ENCODE data around the gene CELA1. TPM values are rescaled to one million over a fixed set of nuclear protein-coding genes. Genes with fewer than 3 reads are reported as not detected.

The CELA1 gene
- total and polyA plus RNA-seq, 10 of the 15 experiments (the other 5 are each of a cell fraction or from before 2014, with no cell fraction given), result not detected

- RAD21 ChIA-PET (ENCODE audit: unreplicated experiment), result interaction anchor here (1.8 to 2.8 kb wide), 2 partner anchors 7 to 13 kb away, joined by 3 to 15 read pairs; no protein-coding TSS in a partner anchor
- FAIRE-seq (no peak), DNase-seq (ENCODE audit: low read depth, low spot score) (no peak), ATAC-seq (no peak)
- in situ Hi-C loops (cut with MboI) (no loop called here), intact Hi-C loops (cut with micrococcal nuclease; ENCODE audit: unreplicated experiment) (no loop called here)
- CTCF ChIA-PET, result interaction anchor here (4.9 kb wide), 1 partner anchor 7 kb away, joined by 27 read pairs; no protein-coding TSS in a partner anchor
- H3K79me2 ChIP-seq (ENCODE audit: control insufficient read depth, insufficient read depth, low read length), result no peaks in the 10 kb centered on the region
- 65% methylated on average over 6 of the region's 6 CpGs for WGBS (ENCODE audit: insufficient coverage, insufficient replicate concordance, low lambda C conversion rate, missing lambda C conversion rate)
- no peak overlapping the region for H3K4me2 ChIP-seq (ENCODE audit: control insufficient read depth, insufficient read depth)
- peaks cover 13% of the 10 kb centered on the region for H3K4me1 ChIP-seq (ENCODE audit: control insufficient read depth, insufficient read depth, low read length)
- TF ChIP-seq ZSCAN29 (IDR thresholded peaks at IDR 0.05) (no peak), CHD1 (IDR thresholded peaks at IDR 0.05; ENCODE audit: low read depth, low read length) (no peak), CBFB (IDR thresholded peaks at IDR 0.05; ENCODE audit: low read depth) (no peak), SUZ12 (IDR thresholded peaks at IDR 0.05; ENCODE audit: unreplicated experiment) (no peak), SIX5 (IDR thresholded peaks at IDR 0.05; ENCODE audit: low read depth, low read length, severe bottlenecking) (no peak), YY1 (IDR thresholded peaks at IDR 0.05; ENCODE audit: low read depth, low read length) (no peak), CREB1 (IDR thresholded peaks at IDR 0.05; ENCODE audit: low read depth) (no peak)
- BruUV-seq (replicated peaks), result no TSS peak
- no peaks in the 10 kb centered on the region for H4K20me1 ChIP-seq (ENCODE audit: control insufficient read depth, insufficient read depth)
- H3K27ac ChIP-seq (ENCODE audit: control insufficient read depth, insufficient read depth), result no peak overlapping the region
- H3K9me3 ChIP-seq (replicated peaks; ENCODE audit: control insufficient read depth, insufficient read depth, low read length), result no peaks in the 10 kb centered on the region
- POLR2A ChIA-PET, result interaction anchor here (0.7 kb wide), 1 partner anchor 557 kb away, joined by 3 read pairs; no protein-coding TSS in a partner anchor
- H3K9ac ChIP-seq (ENCODE audit: control insufficient read depth, insufficient read depth, low read length), result no peak overlapping the region
- H3K36me3 ChIP-seq (ENCODE audit: control insufficient read depth in 2 of 2, insufficient read depth in 2 of 2, low read length in 1 of 2), result no peaks in the 10 kb centered on the region
- SMC1A ChIA-PET (ENCODE audit: uncharacterized antibody, unreplicated experiment), result interaction anchor here (1.3 kb wide), 1 partner anchor 64 kb away, joined by 4 read pairs; no protein-coding TSS in a partner anchor
- no peak overlapping the region for H2AFZ ChIP-seq (ENCODE audit: control insufficient read depth, low read depth, low read length)
- no peak overlapping the region for H3K4me3 ChIP-seq
- no peaks in the 10 kb centered on the region for H3K27me3 ChIP-seq (replicated peaks in 1 of 2; ENCODE audit: control insufficient read depth in 2 of 2, insufficient read depth in 2 of 2, low read length in 1 of 2)
Measured at GRCh38 chr12:51333536-51333935, 12.9 kb downstream of the CELA1 start.

GRCh38 chr12:51330186-51330585 lies 16.3 kb downstream of the CELA1 start:
- FAIRE-seq (no peak), DNase-seq (ENCODE audit: low read depth, low spot score) (no peak), ATAC-seq (no peak)
- Histone ChIP-seq H3K4me2 (ENCODE audit: control insufficient read depth, insufficient read depth) (peak overlapping the region; percentile 59; the same call in 1 of the 2 replicates), H3K79me2 (ENCODE audit: control insufficient read depth, insufficient read depth, low read length) (no peaks in the 10 kb centered on the region), H4K20me1 (ENCODE audit: control insufficient read depth, insufficient read depth) (no peaks in the 10 kb centered on the region), H3K9me3 (replicated peaks; ENCODE audit: control insufficient read depth, insufficient read depth, low read length) (no peaks in the 10 kb centered on the region), H3K4me1 (ENCODE audit: control insufficient read depth, insufficient read depth, low read length) (peaks cover 34% of the 10 kb centered on the region), H3K36me3 (ENCODE audit: control insufficient read depth in 2 of 2, insufficient read depth in 2 of 2, low read length in 1 of 2) (no peaks in the 10 kb centered on the region), H3K4me3 (no peak overlapping the region), H2AFZ (ENCODE audit: control insufficient read depth, low read depth, low read length) (no peak overlapping the region), H3K27ac (ENCODE audit: control insufficient read depth, insufficient read depth) (no peak overlapping the region), H3K27me3 (replicated peaks in 1 of 2; ENCODE audit: control insufficient read depth in 2 of 2, insufficient read depth in 2 of 2, low read length in 1 of 2) (no peaks in the 10 kb centered on the region), H3K9ac (ENCODE audit: control insufficient read depth, insufficient read depth, low read length) (no peak overlapping the region)
- SMC1A ChIA-PET (ENCODE audit: uncharacterized antibody, unreplicated experiment), result interaction anchor here (0.7 to 2.1 kb wide), 3 partner anchors 11 to 16 kb away, joined by 4 to 10 read pairs (median 5); no protein-coding TSS in a partner anchor
- intact Hi-C loops (cut with micrococcal nuclease; ENCODE audit: unreplicated experiment), result no loop called here
- POLR2A ChIA-PET, result interaction anchor here (1.2 kb wide), 1 partner anchor 10 kb away, joined by 3 read pairs; no protein-coding TSS in a partner anchor
- in situ Hi-C loops (cut with MboI), result no loop called here
- CTCF ChIA-PET, result interaction anchor here (4.9 kb wide), 1 partner anchor 11 kb away, joined by 27 read pairs; no protein-coding TSS in a partner anchor
- RAD21 ChIA-PET (ENCODE audit: unreplicated experiment), result interaction anchor here (0.6 kb wide), 1 partner anchor 472 kb away, joined by 3 read pairs; no protein-coding TSS in a partner anchor
- no TSS peak for BruUV-seq (replicated peaks)
- TF ChIP-seq, protein P1, sequence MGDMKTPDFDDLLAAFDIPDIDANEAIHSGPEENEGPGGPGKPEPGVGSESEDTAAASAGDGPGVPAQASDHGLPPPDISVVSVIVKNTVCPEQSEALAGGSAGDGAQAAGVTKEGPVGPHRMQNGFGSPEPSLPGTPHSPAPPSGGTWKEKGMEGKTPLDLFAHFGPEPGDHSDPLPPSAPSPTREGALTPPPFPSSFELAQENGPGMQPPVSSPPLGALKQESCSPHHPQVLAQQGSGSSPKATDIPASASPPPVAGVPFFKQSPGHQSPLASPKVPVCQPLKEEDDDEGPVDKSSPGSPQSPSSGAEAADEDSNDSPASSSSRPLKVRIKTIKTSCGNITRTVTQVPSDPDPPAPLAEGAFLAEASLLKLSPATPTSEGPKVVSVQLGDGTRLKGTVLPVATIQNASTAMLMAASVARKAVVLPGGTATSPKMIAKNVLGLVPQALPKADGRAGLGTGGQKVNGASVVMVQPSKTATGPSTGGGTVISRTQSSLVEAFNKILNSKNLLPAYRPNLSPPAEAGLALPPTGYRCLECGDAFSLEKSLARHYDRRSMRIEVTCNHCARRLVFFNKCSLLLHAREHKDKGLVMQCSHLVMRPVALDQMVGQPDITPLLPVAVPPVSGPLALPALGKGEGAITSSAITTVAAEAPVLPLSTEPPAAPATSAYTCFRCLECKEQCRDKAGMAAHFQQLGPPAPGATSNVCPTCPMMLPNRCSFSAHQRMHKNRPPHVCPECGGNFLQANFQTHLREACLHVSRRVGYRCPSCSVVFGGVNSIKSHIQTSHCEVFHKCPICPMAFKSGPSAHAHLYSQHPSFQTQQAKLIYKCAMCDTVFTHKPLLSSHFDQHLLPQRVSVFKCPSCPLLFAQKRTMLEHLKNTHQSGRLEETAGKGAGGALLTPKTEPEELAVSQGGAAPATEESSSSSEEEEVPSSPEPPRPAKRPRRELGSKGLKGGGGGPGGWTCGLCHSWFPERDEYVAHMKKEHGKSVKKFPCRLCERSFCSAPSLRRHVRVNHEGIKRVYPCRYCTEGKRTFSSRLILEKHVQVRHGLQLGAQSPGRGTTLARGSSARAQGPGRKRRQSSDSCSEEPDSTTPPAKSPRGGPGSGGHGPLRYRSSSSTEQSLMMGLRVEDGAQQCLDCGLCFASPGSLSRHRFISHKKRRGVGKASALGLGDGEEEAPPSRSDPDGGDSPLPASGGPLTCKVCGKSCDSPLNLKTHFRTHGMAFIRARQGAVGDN (IDR thresholded peaks at IDR 0.05), result no peak
- TF ChIP-seq, protein P2, sequence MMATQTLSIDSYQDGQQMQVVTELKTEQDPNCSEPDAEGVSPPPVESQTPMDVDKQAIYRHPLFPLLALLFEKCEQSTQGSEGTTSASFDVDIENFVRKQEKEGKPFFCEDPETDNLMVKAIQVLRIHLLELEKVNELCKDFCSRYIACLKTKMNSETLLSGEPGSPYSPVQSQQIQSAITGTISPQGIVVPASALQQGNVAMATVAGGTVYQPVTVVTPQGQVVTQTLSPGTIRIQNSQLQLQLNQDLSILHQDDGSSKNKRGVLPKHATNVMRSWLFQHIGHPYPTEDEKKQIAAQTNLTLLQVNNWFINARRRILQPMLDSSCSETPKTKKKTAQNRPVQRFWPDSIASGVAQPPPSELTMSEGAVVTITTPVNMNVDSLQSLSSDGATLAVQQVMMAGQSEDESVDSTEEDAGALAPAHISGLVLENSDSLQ (IDR thresholded peaks at IDR 0.05), result no peak
- TF ChIP-seq FOXK2 (IDR thresholded peaks at IDR 0.05) (no peak), IRF4 (IDR thresholded peaks at IDR 0.05; ENCODE audit: low read depth, low read length) (no peak), ZSCAN29 (IDR thresholded peaks at IDR 0.05) (no peak), POLR2AphosphoS5 (IDR thresholded peaks at IDR 0.05; ENCODE audit: low read length) (no peak), SUPT20H (IDR thresholded peaks at IDR 0.05; ENCODE audit: borderline replicate concordance, control insufficient read depth, low read depth, low read length) (no peak), SMC3 (IDR thresholded peaks at IDR 0.05; ENCODE audit: borderline replicate concordance, low read length) (no peak)
